Measurements from ENCODE around the gene HOXA11.

Gene HOXA11

DNA sequence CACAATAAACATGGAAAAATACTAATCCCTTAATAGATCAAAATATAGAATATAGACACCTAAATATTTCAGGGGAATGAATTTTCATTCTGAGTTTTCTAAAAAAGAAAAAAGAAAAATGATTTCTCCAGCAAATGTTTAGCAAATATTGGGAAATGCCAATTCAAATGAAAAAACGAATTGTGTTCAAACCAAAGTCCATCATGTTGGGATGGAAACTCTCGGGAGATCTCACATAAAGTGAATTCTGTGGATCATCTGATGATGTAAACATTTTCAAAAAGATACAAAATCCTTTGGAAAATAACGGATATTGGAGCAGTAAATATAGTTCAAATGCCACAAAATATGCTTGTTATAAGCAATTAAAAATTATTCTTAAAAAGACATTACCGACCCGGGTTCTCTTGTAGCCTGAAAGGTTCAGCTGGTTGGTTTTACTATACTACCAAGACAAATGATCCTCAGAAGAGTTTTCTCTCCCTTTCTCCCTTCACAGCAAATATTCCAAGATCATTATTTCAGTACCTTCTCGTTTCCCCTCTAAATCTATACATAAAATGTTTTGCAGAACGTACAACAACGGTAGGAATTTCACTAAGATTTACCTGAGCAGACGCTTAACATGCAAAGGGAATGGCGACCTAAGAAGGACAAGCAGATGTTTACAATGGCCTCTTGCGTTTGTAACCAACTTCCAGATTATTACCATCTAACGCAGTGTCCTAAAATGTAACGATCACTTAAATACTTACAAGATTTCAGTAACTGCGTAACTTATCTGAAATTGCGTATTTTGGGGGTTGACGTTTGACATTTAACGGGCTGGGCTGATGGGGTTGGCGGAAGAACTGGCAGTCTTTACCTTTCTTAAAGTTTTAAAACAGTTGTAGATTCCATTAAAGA, 12.4 kb upstream of the HOXA11 start:
- TF ChIP-seq POLR2AphosphoS5 (IDR thresholded peaks at IDR 0.05; ENCODE audit: low read depth, low read length), result no peak
- TF ChIP-seq, protein P1, sequence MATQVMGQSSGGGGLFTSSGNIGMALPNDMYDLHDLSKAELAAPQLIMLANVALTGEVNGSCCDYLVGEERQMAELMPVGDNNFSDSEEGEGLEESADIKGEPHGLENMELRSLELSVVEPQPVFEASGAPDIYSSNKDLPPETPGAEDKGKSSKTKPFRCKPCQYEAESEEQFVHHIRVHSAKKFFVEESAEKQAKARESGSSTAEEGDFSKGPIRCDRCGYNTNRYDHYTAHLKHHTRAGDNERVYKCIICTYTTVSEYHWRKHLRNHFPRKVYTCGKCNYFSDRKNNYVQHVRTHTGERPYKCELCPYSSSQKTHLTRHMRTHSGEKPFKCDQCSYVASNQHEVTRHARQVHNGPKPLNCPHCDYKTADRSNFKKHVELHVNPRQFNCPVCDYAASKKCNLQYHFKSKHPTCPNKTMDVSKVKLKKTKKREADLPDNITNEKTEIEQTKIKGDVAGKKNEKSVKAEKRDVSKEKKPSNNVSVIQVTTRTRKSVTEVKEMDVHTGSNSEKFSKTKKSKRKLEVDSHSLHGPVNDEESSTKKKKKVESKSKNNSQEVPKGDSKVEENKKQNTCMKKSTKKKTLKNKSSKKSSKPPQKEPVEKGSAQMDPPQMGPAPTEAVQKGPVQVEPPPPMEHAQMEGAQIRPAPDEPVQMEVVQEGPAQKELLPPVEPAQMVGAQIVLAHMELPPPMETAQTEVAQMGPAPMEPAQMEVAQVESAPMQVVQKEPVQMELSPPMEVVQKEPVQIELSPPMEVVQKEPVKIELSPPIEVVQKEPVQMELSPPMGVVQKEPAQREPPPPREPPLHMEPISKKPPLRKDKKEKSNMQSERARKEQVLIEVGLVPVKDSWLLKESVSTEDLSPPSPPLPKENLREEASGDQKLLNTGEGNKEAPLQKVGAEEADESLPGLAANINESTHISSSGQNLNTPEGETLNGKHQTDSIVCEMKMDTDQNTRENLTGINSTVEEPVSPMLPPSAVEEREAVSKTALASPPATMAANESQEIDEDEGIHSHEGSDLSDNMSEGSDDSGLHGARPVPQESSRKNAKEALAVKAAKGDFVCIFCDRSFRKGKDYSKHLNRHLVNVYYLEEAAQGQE (IDR thresholded peaks at IDR 0.05; ENCODE audit: insufficient read depth in 1 of 2, low read depth in 2 of 2, low read length in 2 of 2), result no peak
- TF ChIP-seq FOXP2 (optimal IDR thresholded peaks at IDR 0.05; ENCODE audit: borderline replicate concordance, extremely low read depth, extremely low read length, insufficient read depth), result no peak
- no peak for TF ChIP-seq SIN3A (IDR thresholded peaks at IDR 0.05; ENCODE audit: borderline replicate concordance, insufficient read depth, low read length)
- no peak for TF ChIP-seq TAF1 (IDR thresholded peaks at IDR 0.05; ENCODE audit: borderline replicate concordance, insufficient read depth, low read length)

DNA sequence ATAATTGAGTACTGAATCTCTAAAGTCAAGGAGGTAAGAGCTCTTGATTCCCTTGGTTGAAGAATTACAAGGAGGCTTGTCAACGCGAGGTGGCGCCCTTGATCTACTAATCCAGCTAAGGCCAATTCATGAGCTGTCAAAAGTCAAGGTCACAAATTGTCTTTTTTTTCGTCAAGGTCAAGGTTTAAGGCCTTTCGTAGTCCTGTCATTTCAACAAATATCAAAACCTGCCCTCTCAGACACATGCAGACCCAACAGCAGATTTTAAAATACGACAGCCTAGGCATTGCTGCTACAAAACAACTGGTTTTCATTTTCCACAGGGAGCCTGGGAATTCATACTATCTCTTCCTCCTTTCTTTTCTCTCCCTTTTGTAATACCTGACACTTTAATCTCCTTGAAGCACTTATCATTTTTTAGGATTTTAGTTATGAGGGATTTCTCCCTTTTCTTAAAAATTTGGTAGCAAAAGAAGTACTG, 11.3 kb upstream of the HOXA11 start:
- no peak for TF ChIP-seq FOXP2 (optimal IDR thresholded peaks at IDR 0.05; ENCODE audit: borderline replicate concordance, extremely low read depth, extremely low read length, insufficient read depth)
- TF ChIP-seq, protein P1 (IDR thresholded peaks at IDR 0.05; ENCODE audit: insufficient read depth in 1 of 2, low read depth in 2 of 2, low read length in 2 of 2), result no peak
- no peak for TF ChIP-seq TAF1 (IDR thresholded peaks at IDR 0.05; ENCODE audit: borderline replicate concordance, insufficient read depth, low read length)
- no peak for TF ChIP-seq POLR2AphosphoS5 (IDR thresholded peaks at IDR 0.05; ENCODE audit: low read depth, low read length)
- TF ChIP-seq SIN3A (IDR thresholded peaks at IDR 0.05; ENCODE audit: borderline replicate concordance, insufficient read depth, low read length), result no peak

DNA sequence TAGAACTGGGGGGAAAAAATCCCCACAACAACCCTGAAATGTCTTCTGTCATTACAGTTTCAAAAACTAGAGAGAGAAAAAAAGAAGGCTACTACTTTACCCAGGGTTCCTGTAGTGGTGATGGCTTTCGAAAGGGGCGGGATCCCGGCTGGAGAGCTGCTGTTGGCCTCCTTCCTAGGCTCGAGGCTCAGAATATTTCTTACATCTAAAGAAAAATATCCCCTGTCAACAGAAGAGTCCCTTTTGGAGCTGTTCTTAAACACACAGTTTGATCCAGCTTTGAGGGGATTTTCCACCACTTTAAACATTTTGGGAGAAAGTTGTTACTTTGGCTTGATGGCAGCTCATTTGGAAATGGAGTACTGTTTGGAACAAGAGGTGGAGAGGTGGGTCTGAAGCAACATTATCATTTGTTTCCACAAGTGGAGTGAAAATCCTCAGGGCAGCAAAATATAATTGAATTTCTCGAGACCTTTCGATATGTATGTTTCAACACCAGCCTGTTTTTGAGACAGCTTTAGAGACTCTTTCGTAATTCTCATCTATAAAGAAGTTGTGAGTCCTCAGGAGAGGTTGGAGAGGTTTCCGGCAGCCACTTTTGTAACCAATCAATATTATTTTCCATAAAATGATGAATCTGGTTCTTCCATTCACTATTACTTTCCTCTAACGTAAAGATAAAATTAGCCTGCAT, 9.8 kb upstream of the HOXA11 start:
- TF ChIP-seq SIN3A (IDR thresholded peaks at IDR 0.05; ENCODE audit: borderline replicate concordance, insufficient read depth, low read length) (no peak), FOXP2 (optimal IDR thresholded peaks at IDR 0.05; ENCODE audit: borderline replicate concordance, extremely low read depth, extremely low read length, insufficient read depth) (no peak), POLR2AphosphoS5 (IDR thresholded peaks at IDR 0.05; ENCODE audit: low read depth, low read length) (no peak), TAF1 (IDR thresholded peaks at IDR 0.05; ENCODE audit: borderline replicate concordance, insufficient read depth, low read length) (no peak)
- TF ChIP-seq, protein P1 (IDR thresholded peaks at IDR 0.05; ENCODE audit: insufficient read depth in 1 of 2, low read depth in 2 of 2, low read length in 2 of 2), result no peak

DNA sequence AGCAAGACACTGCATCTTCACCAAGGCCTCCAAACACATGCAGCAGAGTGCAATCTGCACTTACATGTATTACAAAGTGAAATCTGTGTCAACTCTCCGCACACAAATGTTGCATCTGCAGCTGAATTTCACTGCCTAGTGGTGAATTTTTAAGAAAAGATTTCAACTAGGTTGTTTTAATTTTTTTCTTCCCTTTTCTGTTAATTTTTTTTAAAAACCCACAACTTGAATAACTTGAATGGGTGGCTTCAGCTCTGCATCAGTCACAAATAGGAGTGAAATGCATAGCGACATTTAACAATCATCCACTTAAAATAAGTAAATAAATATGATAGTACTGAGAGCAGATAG, 8.9 kb upstream of the HOXA11 start:
- TF ChIP-seq POLR2AphosphoS5 (IDR thresholded peaks at IDR 0.05; ENCODE audit: low read depth, low read length) (no peak), SIN3A (IDR thresholded peaks at IDR 0.05; ENCODE audit: borderline replicate concordance, insufficient read depth, low read length) (no peak), TAF1 (IDR thresholded peaks at IDR 0.05; ENCODE audit: borderline replicate concordance, insufficient read depth, low read length) (no peak), FOXP2 (optimal IDR thresholded peaks at IDR 0.05; ENCODE audit: borderline replicate concordance, extremely low read depth, extremely low read length, insufficient read depth) (no peak)
- TF ChIP-seq, protein P1 (IDR thresholded peaks at IDR 0.05; ENCODE audit: insufficient read depth in 1 of 2, low read depth in 2 of 2, low read length in 2 of 2), result no peak

Measured in PFSK-1 (cell line).